Embryonic facial prominence (tissue), 1 donor: ENCODE data around the gene BAHCC1.

Experiments used
- DNase-seq: peaks from one replicate; pipeline ENCODE4 v3.0.0-alpha.2; 2016; ENCODE audit errors: extremely low spot score

The BAHCC1 gene

GRCh38 chr17:81367171-81367570, 28.1 kb upstream of the BAHCC1 start:
- DNase-seq, result no peak

- no peak for DNase-seq
Measured at GRCh38 chr17:81368161-81369022, 26.9 kb upstream of the BAHCC1 start.

DNA sequence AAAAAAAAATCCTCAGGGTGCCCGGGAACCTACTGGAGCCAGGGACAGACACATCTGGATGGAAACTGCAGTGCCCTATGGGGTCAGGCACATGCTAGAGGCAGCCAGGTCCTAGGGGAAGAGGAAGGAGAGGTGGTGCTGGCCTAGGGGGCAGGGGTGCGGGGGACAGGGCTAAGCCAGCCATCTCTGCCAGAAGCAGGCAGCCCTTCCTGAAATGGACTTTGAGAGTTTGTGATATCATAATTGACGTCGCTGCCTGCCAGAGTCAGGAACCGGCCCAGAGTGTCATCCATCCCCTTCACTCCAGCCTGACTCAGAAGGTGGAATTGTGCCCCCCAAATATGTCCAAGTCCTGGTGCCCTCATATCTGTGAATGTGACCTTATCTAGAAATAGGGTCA, 25.0 kb upstream of the BAHCC1 start:
- no peak for DNase-seq

DNA sequence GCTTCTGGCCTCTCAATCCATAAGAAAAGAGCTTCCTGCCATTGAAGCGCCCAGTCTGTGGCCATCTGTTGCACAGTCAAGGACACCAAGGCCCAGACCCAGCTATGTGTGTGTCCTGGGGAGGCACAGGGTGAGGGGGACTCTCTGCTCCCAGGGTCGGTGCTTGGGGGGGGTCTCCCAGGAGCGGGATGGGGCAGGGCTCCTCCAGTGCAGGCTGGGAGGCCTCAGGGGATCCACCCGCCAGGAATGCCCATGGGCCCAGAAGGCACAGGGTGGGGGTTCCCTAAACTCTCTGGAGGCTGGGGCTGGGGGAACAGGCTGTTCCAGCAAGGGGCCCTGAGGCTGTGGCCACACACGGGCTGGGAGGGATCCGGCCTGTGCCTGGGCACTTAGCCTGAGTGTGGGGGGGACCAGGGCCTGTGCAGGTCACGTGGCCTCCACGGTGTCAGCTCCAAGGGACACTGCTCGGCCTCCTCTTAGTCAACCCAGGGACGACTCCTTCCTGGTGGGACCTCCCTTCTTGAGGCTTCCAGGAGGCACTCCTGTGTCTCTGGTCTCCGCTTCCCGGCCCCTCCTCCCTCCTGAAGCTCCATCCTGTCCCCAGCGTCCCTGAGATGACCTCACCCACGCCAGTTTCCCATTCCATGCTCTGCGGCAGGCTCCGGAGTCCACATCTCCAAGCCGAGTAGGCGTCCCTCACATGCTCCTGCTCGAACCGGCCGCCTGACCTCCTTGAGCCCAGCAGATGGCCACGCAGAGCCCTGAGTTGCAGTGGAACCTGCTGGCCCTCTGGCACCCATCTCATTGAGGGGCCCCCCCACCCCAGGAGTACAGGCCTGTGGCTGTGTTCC, 23.1 kb upstream of the BAHCC1 start:
- DNase-seq, result no peak

- DNase-seq, result no peak
Measured at GRCh38 chr17:81373536-81374160, 21.6 kb upstream of the BAHCC1 start.

DNA sequence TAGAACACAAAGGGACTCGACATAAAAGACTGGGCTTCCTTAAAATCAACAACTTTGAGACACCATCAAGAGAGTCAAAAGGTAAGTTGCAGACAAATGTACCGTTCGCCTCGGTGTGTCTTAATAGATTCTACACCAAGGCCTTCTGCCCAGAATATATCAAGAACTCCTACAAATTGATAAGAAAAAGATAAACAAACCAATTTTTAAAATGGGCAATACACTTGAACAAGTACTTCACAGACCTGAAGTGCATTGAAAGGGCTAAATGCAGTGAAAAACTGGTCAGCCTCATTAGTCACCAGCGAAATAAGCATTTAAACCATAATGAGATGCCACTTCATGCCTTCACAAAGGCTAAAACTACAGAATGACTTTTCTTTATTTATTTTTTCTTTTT, 20.4 kb upstream of the BAHCC1 start:
- no peak for DNase-seq

- no peak for DNase-seq
Measured at GRCh38 chr17:81376946-81377714, 18.1 kb upstream of the BAHCC1 start.

DNA sequence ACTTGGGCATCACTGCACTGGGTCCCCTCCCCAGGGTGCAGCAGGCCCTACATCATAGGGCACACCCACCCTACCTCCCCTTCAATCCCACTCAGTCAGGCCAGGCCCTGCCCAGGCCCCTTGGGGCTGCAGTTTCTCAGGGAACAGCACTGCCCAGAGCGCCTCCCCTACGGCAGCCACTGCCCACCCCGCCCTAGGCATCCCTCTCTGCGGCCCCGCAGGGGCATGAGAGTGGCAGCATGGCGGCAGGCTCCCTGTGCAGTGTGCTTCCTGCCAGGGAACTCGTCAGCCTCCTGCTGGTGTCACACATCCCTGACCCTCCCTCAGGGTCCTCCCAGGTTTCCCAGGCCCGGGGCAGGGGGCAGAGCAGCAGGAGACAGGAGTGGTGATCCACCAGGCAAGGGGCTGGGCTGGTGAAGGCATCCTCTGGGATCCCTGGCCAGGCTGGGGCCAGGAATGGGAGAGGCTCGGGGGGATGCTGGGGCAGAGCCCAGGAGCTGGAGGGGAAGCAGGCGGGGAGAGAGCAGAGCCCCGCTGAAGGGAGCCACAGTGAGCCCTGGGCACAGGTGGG, 16.2 kb upstream of the BAHCC1 start:
- DNase-seq, result no peak

GRCh38 chr17:81379523-81379942, 15.7 kb upstream of the BAHCC1 start:
- DNase-seq, result no peak

DNA sequence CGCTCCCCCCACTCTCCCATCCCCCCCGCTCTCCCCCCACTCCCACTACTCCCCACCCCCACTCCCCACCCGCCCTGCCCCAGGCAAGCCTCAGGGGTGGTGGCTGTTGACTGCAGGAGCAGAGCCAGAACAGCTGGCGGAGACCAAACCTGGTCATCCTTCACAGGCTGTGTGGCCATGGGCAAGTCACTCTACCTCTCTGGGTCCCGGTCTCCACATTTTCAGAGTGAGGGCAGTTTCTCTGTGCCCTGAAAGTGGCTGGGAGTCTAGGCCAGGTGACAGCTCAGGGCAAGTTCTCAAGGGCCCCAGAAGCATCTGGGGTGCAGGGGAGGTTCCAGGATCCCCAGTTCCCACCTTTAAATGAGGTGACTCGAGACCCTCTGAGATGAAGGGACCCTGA, 15.1 kb upstream of the BAHCC1 start:
- DNase-seq, result no peak

- DNase-seq, result no peak
Measured at GRCh38 chr17:81380666-81381518, 14.4 kb upstream of the BAHCC1 start.

DNA sequence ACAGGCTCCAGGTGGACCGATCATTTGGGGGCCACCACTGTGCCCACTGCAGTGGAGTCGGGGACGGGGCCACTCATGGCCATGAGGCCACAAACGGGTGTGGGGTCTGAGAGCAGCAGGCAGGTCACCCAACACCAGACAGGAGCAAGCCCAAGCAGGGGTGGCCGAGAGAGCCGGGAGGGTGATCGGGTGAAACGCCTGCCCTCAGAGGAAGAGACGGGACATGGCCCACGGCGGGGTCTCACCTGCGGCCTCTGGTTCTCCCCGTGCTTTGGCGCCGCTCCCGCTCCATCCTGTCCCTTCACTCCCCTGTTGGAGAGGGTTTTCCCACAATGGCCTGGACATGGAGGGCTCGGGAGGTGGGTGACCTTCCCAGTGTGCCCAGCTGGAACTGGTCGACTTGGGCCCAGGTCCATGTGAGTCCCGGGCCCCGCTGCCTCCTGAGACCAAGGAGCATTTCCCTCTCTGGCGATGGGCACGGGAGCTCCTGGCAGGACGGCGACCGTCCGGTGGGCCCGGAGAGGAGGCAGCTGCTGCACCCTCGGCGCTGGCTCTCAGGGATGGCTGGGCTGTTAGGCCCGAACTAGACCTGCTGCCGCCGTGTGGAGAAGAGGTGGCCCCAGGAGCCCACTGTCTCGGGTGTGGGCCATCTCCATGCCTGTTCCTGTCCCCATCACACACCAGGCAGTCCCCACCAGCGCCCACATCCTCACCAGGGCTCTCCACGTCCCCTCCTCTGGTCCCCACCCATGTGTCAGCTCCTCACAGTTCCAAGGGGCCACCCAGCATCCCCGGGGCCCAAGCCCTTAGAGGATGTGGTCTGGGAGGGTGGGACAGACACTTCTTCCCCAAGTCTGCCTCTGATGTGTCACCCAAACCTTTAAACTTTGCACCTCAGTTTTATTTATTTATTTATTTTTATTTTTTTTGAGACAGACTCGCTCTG, 13.4 kb upstream of the BAHCC1 start:
- no peak for DNase-seq

GRCh38 chr17:81382851-81383250, 12.4 kb upstream of the BAHCC1 start:
- DNase-seq, result no peak

DNA sequence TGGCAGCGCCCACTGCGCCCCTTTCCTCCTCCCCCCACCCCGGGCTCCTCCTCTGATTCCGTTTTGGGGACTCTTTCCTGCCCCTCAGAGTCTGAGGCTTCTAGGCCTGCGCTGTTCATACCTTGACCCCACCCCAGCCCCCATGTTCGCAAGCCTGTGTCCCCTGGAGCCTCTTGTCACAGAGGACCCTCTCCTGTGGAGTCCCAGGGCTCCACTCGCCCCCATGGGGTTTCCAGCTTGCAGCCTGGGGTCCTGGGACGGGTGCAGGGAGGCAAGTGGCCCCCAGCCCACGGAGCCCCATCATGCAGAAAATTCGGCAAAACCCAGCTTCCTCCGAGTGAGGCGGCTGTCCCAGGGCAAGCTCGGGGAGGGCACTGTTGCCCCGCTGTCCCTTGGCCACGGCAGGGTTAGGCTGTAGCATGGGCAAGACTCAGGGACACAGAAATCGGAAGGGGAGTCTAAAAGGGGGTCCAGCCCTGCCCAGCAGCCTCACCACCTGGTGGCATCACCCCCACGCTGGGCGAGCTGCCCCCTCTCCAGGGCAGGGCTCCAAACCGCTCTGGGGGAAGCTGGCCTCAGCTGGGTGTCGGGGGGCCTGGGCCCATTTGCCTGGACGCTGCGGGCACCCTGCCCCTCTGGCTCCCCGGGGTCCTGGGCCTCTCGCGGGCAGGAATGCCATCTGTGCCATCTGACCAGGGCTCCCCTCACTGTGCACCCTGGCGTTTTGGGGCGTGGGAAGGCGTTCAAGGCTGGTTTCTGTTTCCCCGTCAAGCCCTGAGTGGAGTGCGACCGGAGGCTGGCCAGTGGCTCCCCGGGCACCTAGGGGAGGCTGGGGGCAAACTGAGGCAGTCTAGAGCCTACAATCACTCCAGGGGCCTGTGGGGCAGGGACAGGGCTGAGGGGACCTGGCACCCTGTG, 11.5 kb upstream of the BAHCC1 start:
- no peak for DNase-seq

DNA sequence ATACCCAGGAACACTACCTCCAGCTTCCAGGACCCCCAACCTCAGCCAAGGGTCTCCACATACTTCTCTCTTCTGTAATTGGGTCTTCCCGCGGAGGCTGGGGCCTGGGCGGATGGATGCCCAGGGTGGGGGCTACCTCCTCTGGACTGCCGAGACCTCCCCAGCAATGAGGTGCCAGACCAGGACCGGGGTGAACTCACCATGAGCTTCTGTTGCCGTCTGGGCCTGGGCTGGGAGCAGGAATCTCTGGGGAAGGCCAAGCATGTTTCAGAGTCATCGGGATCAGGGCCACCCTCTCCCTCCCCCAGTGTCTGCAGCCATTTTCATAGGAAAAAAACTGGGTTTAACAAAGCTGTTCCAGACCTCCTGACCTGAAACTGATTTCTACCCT, 10.3 kb upstream of the BAHCC1 start:
- DNase-seq, result no peak

GRCh38 chr17:81385320-81386111, 9.7 kb upstream of the BAHCC1 start:
- DNase-seq, result no peak

DNA sequence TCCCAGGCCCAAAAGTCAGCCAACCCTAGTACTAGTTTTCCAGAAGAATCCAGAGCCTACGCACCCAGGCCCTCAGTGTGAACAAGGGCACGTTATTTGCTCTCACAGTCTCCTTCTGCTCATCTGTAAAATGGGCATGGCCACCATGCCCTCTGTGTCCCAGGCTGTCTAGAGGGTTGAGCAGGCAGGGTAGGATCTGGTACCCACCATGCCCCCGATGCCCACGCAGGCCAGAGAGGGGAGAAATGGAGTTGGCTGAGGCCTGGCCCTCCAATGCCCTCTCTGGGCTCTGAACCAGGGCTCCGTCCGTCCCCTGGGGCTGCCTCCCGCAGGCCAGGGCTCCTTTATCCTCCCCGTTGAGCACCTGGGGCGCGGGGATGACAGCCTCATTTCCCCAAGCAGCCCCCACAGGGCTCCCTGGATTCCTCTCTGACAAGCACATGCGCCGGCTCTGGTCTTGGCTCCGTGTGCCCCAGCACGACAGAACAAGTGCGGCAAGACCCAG, 9.1 kb upstream of the BAHCC1 start:
- no peak for DNase-seq
